DOHH2 (cell line): ENCODE data around the gene GIGYF2.

Source experiments
- H3F3A ChIP-seq: fragments of 200-600 bp; sonication (generic), shearing (Covaris generic); 2 replicates; pipeline ENCODE4 v1.6.0; 2016; ENCODE audit warnings: antibody characterized with exemption, mild to moderate bottlenecking; ENCODE audit not compliant: control insufficient read depth, insufficient read depth
- H3K27ac ChIP-seq: fragments of 200-600 bp; sonication (generic); 2 replicates; pipeline ENCODE4 v1.5.1; 2014; ENCODE audit warnings: low read depth, mild to moderate bottlenecking, low read length, moderate library complexity
- H3K27me3 ChIP-seq: fragments of 200-600 bp; sonication (generic); 2 replicates; pipeline ENCODE4 v1.6.1; 2014; ENCODE audit warnings: mild to moderate bottlenecking, low read length, mixed read lengths; ENCODE audit not compliant: control insufficient read depth
- H3K36me3 ChIP-seq: fragments of 200-600 bp; sonication (generic); 2 replicates; pipeline ENCODE4 v1.6.1; 2014; ENCODE audit warnings: mild to moderate bottlenecking, low read length, moderate library complexity, mixed read lengths; ENCODE audit not compliant: control insufficient read depth
- H3K4me1 ChIP-seq: fragments of 200-600 bp; sonication (generic); 2 replicates; pipeline ENCODE4 v1.6.1; 2014; ENCODE audit warnings: mild to moderate bottlenecking, low read length, mixed read lengths; ENCODE audit not compliant: control insufficient read depth
- H3K4me2 ChIP-seq: fragments of 200-600 bp; sonication (generic); 2 replicates; pipeline ENCODE4 v1.6.0; 2014; ENCODE audit warnings: mild to moderate bottlenecking, low read length, moderate library complexity
- H3K4me3 ChIP-seq: fragments of 200-600 bp; sonication (generic); 2 replicates; pipeline ENCODE4 v1.5.1; 2014; ENCODE audit warnings: mild to moderate bottlenecking, low read length, mixed read lengths
- H3K79me2 ChIP-seq: fragments of 200-600 bp; sonication (generic); 2 replicates; pipeline ENCODE4 v1.6.1; 2014; ENCODE audit warnings: mild to moderate bottlenecking, low read length, mixed read lengths; ENCODE audit not compliant: control insufficient read depth
- H3K9me2 ChIP-seq: fragments of 200-600 bp; sonication (generic); replicated peaks from 2 replicates; pipeline ENCODE4 v1.6.1; 2014; ENCODE audit warnings: mild to moderate bottlenecking, low read length, mixed read lengths; ENCODE audit not compliant: control insufficient read depth
- H3K9me3 ChIP-seq: fragments of 200-600 bp; sonication (generic); 2 replicates; pipeline ENCODE4 v1.6.1; 2014; ENCODE audit warnings: antibody characterized with exemption, low read length, mixed read lengths; ENCODE audit not compliant: control insufficient read depth, insufficient read depth
- H4K20me1 ChIP-seq: fragments of 200-600 bp; sonication (generic); 2 replicates; pipeline ENCODE4 v1.6.0; 2014; ENCODE audit warnings: low read depth, mild to moderate bottlenecking, antibody characterized with exemption, low read length, moderate library complexity; ENCODE audit not compliant: control insufficient read depth, insufficient read depth
- CTCF ChIP-seq: fragments of 200-600 bp; sonication (generic); IDR thresholded peaks from one replicate; pipeline ENCODE4 v1.5.1; 2014; ENCODE audit warnings: antibody characterized with exemption, mild to moderate bottlenecking, low read depth, low read length; ENCODE audit not compliant: poor library complexity, severe bottlenecking
- EZH2phosphoT487 ChIP-seq: fragments of 200-600 bp; sonication (generic); IDR thresholded peaks from 2 replicates; pipeline ENCODE4 v1.6.1; 2017; ENCODE audit warnings: borderline replicate concordance, mild to moderate bottlenecking, antibody characterized with exemption, low read length, moderate library complexity, mixed read lengths

The GIGYF2 gene

GRCh38 chr2:232889876-232890401 is 192.8 kb downstream of the GIGYF2 start:
- no peak for TF ChIP-seq CTCF
- TF ChIP-seq EZH2phosphoT487, result no peak
- Histone ChIP-seq H3K4me1 (no peaks in the 10 kb centered on the region), H4K20me1 (no peaks in the 10 kb centered on the region), H3K4me2 (no peak overlapping the region), H3K27me3 (no peaks in the 10 kb centered on the region), H3K27ac (no peak overlapping the region), H3K9me3 (no peaks in the 10 kb centered on the region), H3F3A (no peaks in the 10 kb centered on the region), H3K4me3 (no peak overlapping the region), H3K36me3 (no peaks in the 10 kb centered on the region), H3K9me2 (no peaks in the 10 kb centered on the region), H3K79me2 (no peaks in the 10 kb centered on the region)

GRCh38 chr2:232890536-232890895 is 193.4 kb downstream of the GIGYF2 start:
- no peak overlapping the region for H3K4me3 ChIP-seq
- no peaks in the 10 kb centered on the region for H3K27me3 ChIP-seq
- no peak for TF ChIP-seq CTCF
- TF ChIP-seq EZH2phosphoT487, result no peak
- no peaks in the 10 kb centered on the region for H4K20me1 ChIP-seq
- H3K79me2 ChIP-seq, result no peaks in the 10 kb centered on the region
- no peak overlapping the region for H3K27ac ChIP-seq
- H3K4me2 ChIP-seq, result no peak overlapping the region
- H3K36me3 ChIP-seq, result no peaks in the 10 kb centered on the region
- H3K4me1 ChIP-seq, result no peaks in the 10 kb centered on the region
- no peaks in the 10 kb centered on the region for H3F3A ChIP-seq
- no peaks in the 10 kb centered on the region for H3K9me3 ChIP-seq
- H3K9me2 ChIP-seq, result no peaks in the 10 kb centered on the region

GRCh38 chr2:232890896-232891601 is 193.9 kb downstream of the GIGYF2 start:
- no peaks in the 10 kb centered on the region for H4K20me1 ChIP-seq
- H3K27ac ChIP-seq, result no peak overlapping the region
- no peaks in the 10 kb centered on the region for H3K79me2 ChIP-seq
- TF ChIP-seq CTCF, result no peak
- no peaks in the 10 kb centered on the region for H3K27me3 ChIP-seq
- H3K9me3 ChIP-seq, result no peaks in the 10 kb centered on the region
- H3K9me2 ChIP-seq, result no peaks in the 10 kb centered on the region
- no peaks in the 10 kb centered on the region for H3F3A ChIP-seq
- H3K4me3 ChIP-seq, result no peak overlapping the region
- no peaks in the 10 kb centered on the region for H3K36me3 ChIP-seq
- H3K4me2 ChIP-seq, result no peak overlapping the region
- H3K4me1 ChIP-seq, result no peaks in the 10 kb centered on the region
